ENCODE data around the gene MPL. TPM values are rescaled to one million over a fixed set of nuclear protein-coding genes. Genes with fewer than 3 reads are reported as not detected.

The MPL gene
- total RNA-seq, 1 experiment from 2014 or later, result 0.52 TPM

DNA sequence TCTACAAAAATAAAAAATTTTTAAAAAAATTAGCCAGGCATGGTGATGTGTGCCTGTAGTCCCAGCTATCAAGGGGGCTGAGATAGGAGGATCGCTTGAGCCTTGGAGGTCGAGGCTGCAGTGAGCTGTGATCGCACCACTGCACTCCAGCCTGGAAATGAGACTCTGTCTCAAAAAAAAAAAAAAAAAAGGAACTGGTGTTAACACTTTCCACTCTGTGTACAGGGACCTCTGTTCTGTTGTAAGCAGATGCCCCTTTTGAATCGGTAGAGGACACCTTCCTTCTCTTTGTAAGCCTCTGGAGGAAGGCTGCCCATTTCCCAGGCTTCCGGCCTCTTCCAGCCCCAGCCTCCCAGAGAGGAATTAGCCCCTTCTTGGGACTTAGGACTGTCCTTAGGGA is 44.9 kb upstream of the MPL start:
- TF ChIP-seq, protein P1, sequence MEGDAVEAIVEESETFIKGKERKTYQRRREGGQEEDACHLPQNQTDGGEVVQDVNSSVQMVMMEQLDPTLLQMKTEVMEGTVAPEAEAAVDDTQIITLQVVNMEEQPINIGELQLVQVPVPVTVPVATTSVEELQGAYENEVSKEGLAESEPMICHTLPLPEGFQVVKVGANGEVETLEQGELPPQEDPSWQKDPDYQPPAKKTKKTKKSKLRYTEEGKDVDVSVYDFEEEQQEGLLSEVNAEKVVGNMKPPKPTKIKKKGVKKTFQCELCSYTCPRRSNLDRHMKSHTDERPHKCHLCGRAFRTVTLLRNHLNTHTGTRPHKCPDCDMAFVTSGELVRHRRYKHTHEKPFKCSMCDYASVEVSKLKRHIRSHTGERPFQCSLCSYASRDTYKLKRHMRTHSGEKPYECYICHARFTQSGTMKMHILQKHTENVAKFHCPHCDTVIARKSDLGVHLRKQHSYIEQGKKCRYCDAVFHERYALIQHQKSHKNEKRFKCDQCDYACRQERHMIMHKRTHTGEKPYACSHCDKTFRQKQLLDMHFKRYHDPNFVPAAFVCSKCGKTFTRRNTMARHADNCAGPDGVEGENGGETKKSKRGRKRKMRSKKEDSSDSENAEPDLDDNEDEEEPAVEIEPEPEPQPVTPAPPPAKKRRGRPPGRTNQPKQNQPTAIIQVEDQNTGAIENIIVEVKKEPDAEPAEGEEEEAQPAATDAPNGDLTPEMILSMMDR (IDR thresholded peaks at IDR 0.05; ENCODE audit: unreplicated experiment), result no peak
- no peak overlapping the region for H3K27ac Mint-ChIP-seq (ENCODE audit: unreplicated experiment)
- BruUV-seq (replicated peaks), result no TSS peak
- no peaks in the 10 kb centered on the region for H3K27me3 Mint-ChIP-seq (ENCODE audit: unreplicated experiment)
- H3K36me3 Mint-ChIP-seq (ENCODE audit: insufficient read depth, unreplicated experiment), result no peaks in the 10 kb centered on the region
- H3K9me3 Mint-ChIP-seq (ENCODE audit: low read depth, unreplicated experiment), result no peaks in the 10 kb centered on the region
- H3K4me3 Mint-ChIP-seq (ENCODE audit: low read depth, unreplicated experiment), result no peak overlapping the region
- no peak for DNase-seq
- no peaks in the 10 kb centered on the region for H3K4me1 Mint-ChIP-seq (ENCODE audit: low read depth, unreplicated experiment)
- intact Hi-C loops (cut with micrococcal nuclease; ENCODE audit: unreplicated experiment), result no loop called here
- CTCF ChIA-PET, result interaction anchor here (0.6 to 0.7 kb wide), 2 partner anchors 26 to 34 kb away, joined by 6 read pairs; no protein-coding TSS in a partner anchor

DNA sequence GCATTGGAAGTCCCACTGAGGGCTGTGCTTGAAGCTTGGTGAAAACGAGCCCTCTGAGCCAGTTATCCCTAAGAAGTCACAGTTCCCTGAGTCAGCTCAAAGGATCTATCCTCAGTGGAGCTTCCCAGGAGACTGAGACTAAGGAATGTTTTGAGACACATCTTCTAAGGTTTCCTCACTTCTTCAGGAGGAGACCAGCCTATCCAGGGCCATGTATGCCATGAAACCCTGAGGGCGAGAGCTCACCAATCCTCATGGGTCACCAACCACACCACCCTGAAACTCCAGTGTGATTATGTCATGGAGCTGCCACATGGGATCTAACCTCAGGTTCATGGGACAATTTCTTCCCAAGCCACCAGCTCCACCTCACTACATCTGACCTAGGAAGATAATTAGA is 44.4 kb upstream of the MPL start:
- DNase-seq, result no peak
- Mint-ChIP-seq H3K36me3 (ENCODE audit: insufficient read depth, unreplicated experiment) (no peaks in the 10 kb centered on the region), H3K27me3 (ENCODE audit: unreplicated experiment) (no peaks in the 10 kb centered on the region), H3K4me1 (ENCODE audit: low read depth, unreplicated experiment) (no peaks in the 10 kb centered on the region), H3K9me3 (ENCODE audit: low read depth, unreplicated experiment) (no peaks in the 10 kb centered on the region), H3K27ac (ENCODE audit: unreplicated experiment) (no peak overlapping the region), H3K4me3 (ENCODE audit: low read depth, unreplicated experiment) (no peak overlapping the region)
- TF ChIP-seq, protein P1 (IDR thresholded peaks at IDR 0.05; ENCODE audit: unreplicated experiment), result no peak
- BruUV-seq (replicated peaks), result no TSS peak
- CTCF ChIA-PET, result interaction anchor here (0.6 kb wide), 1 partner anchor 34 kb away, joined by 6 read pairs; no protein-coding TSS in a partner anchor
- intact Hi-C loops (cut with micrococcal nuclease; ENCODE audit: unreplicated experiment), result no loop called here

DNA sequence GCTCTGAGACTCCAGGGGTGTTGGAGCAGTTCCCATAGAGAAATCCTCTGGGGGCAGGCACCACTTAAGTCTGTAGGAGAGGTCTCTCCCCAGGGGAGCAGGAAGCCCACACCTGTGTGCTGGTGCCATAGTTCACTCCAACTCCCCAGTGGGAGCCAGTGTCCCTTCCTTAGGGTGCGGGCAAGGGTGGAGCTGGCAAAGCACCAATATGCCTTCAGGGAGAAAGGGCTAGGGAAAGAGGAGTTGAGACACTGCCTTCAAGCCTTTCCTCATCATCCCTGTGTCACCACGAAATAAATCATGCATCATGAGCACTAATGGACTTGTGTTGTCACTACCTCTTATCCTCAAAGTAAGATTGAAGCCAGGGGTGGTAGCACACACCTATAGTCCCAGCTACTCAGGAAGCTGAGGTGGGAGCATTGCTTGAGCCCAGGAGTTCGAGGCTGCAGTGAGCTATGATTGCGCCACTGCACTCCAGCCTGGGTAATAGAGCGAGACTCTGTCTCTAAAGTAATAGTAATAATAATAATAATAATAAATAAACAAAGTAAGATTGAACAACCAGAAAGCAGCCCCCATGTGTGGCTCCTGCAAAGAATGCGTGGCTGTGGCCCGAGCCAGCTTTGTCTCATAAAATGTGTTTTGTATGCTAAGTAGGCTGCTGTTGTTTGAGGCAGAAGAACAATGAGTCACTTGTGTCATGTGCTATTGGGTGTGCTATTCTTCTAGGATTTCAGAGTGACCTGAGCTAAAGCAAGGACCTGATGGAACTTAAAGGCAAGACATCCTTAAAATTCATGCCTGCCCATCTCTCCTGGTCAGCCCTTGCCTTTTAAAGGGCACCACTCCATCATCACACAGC is 43.5 kb upstream of the MPL start:
- no peak for DNase-seq
- CTCF ChIA-PET, result interaction anchor here (2.0 kb wide), 1 partner anchor 9 kb away, joined by 11 read pairs; the partner anchor contains the start of gene C1orf210
- H3K4me3 Mint-ChIP-seq (ENCODE audit: low read depth, unreplicated experiment), result no peak overlapping the region

DNA sequence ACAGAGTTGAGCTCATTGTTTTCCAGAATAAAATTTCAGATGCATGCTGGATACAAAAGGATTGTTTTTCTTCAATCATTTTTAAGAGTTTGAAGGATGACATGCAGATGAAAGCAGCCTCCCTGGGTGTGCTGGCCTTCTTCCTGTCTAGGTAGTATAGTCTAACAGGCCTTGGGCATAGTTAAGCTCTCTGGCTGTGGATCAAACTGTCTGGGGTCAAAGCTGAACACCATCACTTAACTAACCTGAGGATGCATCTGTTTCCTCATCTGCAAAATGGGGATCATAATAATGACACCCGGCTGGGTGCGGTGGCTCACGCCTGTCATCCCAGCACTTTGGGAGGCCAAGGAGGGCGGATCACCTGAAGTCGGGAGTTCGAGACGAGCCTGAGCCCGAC is 42.9 kb upstream of the MPL start:
- BruUV-seq (replicated peaks), result no TSS peak
- intact Hi-C loops (cut with micrococcal nuclease; ENCODE audit: unreplicated experiment), result loop anchor here (5.0 kb wide), 1 partner anchor 53 kb away; no protein-coding TSS in a partner anchor
- TF ChIP-seq, protein P1 (IDR thresholded peaks at IDR 0.05; ENCODE audit: unreplicated experiment), result no peak
- Mint-ChIP-seq H3K36me3 (ENCODE audit: insufficient read depth, unreplicated experiment) (no peaks in the 10 kb centered on the region), H3K4me3 (ENCODE audit: low read depth, unreplicated experiment) (no peak overlapping the region), H3K9me3 (ENCODE audit: low read depth, unreplicated experiment) (no peaks in the 10 kb centered on the region), H3K27me3 (ENCODE audit: unreplicated experiment) (no peaks in the 10 kb centered on the region), H3K27ac (ENCODE audit: unreplicated experiment) (no peak overlapping the region), H3K4me1 (ENCODE audit: low read depth, unreplicated experiment) (no peaks in the 10 kb centered on the region)
- CTCF ChIA-PET, result interaction anchor here (2.0 kb wide), 1 partner anchor 9 kb away, joined by 11 read pairs; the partner anchor contains the start of gene C1orf210
- no peak for DNase-seq

More for the DNA sequence above, 43.5 kb upstream of the MPL start:
- H3K36me3 Mint-ChIP-seq (ENCODE audit: insufficient read depth, unreplicated experiment), result no peaks in the 10 kb centered on the region
- H3K4me1 Mint-ChIP-seq (ENCODE audit: low read depth, unreplicated experiment), result no peaks in the 10 kb centered on the region
- no TSS peak for BruUV-seq (replicated peaks)
- TF ChIP-seq, protein P1 (IDR thresholded peaks at IDR 0.05; ENCODE audit: unreplicated experiment), result no peak
- H3K27me3 Mint-ChIP-seq (ENCODE audit: unreplicated experiment), result no peaks in the 10 kb centered on the region
- H3K27ac Mint-ChIP-seq (ENCODE audit: unreplicated experiment), result no peak overlapping the region
- intact Hi-C loops (cut with micrococcal nuclease; ENCODE audit: unreplicated experiment), result no loop called here
- H3K9me3 Mint-ChIP-seq (ENCODE audit: low read depth, unreplicated experiment), result no peaks in the 10 kb centered on the region

All from Calu3 (cell line).